ENCODE results near the gene BBX.

DNA sequence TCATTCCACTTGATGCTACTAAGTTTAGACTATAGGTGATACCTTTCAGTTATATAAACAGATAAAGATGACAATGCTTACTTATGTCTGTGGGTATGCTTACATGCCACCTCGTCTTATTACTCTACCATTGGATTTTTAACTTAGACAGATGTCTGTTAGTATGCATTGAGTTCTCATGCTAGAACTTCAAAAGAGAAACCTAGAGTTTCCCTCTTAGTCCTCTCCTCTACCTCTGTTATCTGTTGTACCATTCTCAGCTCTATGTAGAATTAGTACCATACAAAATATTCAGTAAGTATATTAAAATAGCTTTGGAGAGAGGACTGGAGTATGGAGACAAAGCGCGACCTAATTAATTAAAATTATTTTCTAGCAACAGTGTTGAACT is 111.3 kb downstream of the BBX start:
- no peak for TF ChIP-seq EZH2 (IDR thresholded peaks at IDR 0.05)
- TF ChIP-seq POLR2AphosphoS5 (IDR thresholded peaks at IDR 0.05; ENCODE audit: borderline replicate concordance, low read depth, low read length) = no peak
